Activated naive CD4-positive, alpha-beta T cell treated with Interleukin-2 at 50 U/mL for 16 hours (primary cell): Measurements from ENCODE around the gene LIMA1.
"Not testable (repeated sequence)": the region's sequence is repeated elsewhere in the genome, so short reads cannot be mapped to it uniquely, and the experiment has no call there.

Experiments used
- DNase-seq: peaks from one replicate; pipeline ENCODE4 v3.0.0-alpha.2; 2020

The LIMA1 gene

DNA sequence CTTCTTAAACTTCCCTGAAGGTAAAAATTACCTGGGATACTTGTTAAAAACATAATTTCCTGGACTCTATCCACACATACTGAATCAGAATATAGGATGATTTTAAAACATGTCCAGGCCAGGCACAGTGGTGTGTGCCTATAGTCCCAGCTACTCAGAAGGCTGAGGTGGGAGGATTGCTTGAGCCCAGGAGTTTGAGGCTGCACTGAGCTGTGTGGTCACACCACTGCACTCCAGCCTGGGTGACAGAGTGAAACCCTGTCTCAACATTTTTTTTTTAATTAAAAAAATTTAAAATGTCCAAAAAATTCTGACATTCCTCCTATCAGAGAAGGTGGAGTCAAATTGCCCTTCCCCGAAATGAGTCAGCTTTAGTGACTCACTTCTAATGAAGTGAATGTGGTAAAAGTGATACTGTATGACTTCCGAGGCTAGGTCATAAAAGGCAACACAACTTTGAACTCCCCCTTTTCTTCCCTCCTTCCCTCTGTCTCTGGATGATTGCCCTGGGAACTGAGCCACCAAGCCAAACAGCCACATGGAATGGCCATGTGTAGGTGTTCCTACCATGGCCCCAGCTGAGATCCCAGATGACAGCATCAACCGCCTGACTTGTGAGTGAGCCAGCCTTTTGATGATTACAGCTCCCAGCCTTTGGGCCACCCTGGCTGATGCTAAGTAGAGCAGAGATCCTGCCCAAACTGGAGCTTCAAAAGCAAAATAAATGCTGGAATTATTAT is 36.3 kb downstream of the LIMA1 start:
- DNase-seq = peak; percentile 37

DNA sequence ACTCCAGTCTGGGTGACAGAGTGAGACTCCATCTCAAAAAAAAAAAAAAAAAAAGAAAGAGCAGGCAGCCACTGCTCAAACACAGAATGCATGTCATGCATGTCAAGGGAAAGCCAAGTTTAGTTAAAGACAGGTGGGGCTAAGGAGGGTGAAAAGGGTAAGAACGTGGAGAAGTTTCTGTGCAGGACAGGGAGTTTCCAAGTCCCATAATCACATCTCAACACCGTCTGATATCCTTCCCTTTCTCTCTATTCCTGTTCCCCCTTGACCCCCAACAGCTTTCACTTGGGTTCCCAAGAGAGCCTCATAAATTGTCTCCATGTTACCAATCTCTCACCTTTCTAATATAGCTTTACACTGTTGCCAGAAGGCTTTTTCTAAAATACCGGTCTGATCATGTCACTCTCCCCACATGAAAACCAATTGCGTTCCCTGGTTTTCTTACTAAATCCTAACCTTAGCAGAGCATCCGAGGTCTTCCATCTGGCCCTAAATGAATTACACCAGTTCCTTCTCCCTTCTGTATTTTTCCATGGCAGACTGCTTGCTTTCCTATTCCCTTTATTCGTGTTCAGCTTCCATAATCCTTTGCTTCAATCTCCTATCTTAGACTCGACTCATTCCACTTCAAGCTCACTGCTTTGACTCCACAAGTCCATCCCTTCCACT is 37.0 kb downstream of the LIMA1 start:
- DNase-seq = no peak

GRCh38 chr12:50243507-50243906 is 39.8 kb downstream of the LIMA1 start:
- DNase-seq = no peak

DNA sequence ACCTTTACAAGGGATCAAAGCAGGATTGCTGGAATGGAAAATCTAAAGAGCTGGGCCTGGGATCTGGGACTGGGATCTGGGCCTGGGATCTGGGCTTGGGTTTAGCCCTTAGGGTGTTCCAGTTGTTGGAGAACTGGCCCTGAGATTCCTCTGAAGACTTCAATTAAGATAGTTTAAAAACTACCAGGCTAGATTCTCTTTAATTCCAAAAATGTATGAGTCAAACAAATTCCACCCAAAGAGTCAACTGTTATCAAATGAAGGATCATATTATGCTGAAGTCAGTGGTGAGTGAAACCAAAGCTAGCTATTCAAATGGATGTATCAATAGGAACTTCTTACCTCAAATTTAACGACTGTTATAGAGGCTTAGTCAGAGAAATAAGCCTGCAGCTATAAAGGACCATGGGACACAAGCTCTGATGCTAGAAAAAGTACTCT is 40.5 kb downstream of the LIMA1 start:
- DNase-seq = no peak

- no peak for DNase-seq
Measured at GRCh38 chr12:50241178-50241577, 42.1 kb downstream of the LIMA1 start.

DNA sequence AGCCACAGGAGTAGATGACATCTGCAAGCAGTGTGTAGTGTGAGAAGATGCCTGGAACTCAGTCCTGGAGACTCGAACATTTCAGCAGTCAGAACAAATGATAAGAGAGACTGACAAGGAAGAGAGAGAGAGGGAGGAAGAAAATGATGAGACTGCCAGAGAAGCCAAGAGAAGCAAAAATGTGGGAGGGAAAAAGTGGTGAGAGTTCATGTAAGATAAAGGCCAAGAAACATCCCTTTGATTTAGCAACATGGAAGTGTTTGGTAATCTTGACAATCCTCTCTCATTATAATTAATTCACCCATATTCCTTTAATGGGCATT is 42.6 kb downstream of the LIMA1 start:
- DNase-seq = no peak

DNA sequence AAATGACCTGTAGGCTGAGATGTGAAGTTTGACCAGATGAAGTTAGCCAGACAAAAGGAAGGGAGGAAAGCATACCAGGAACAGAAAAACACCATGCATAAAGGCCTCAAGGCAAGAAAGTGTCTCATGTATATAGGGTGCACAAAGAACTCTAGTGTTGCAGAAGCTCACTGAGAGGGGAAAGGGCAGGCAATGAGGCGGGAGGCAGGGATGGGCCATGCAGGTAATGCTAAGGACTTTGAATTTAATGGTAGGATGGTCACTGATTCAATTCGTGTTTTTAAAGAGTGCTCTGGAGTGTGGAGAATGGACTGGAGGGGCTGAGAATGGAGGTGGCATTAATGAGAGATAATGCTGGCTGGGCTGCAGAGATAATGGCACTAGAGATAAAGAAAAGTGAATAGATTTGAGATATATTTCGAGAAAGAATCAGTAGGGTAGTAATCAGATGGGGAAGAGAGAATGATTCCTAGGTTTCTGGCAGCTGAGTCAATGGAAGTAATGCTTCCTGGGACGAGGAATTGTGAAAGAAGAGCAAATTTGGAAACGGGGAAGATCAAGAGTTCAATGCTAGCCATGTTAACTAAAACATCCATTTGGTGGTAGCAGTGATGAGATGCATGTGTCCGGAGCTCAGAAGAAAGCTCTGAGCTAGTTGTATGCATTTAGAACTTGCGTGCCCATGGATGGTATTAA is 43.1 kb downstream of the LIMA1 start:
- DNase-seq = no peak

DNA sequence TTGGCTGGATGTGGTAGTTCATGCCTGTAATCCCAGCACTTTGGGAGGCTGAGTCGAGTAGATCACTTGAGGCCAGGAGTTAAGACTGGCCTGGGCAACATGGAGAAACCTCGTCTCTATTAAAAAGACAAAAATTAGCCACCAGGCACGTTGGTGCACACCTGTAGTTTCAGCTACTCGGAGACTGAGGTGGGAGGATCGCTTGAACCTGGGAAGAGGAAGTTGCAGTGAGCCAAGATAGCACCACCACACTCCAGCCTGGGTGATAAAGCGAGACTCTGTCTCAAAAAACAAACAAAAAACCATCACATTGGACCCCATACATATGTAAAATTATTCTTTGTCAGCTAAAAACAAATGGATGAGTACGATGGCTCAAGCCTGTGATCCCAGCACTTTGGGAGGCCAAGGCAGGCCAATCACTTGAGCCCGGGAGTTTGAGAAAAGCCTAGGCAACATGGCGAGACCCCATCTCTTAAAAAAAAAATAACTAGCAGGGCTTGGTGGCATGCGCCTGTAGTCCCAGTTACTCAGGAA is 43.9 kb downstream of the LIMA1 start:
- no peak for DNase-seq

DNA sequence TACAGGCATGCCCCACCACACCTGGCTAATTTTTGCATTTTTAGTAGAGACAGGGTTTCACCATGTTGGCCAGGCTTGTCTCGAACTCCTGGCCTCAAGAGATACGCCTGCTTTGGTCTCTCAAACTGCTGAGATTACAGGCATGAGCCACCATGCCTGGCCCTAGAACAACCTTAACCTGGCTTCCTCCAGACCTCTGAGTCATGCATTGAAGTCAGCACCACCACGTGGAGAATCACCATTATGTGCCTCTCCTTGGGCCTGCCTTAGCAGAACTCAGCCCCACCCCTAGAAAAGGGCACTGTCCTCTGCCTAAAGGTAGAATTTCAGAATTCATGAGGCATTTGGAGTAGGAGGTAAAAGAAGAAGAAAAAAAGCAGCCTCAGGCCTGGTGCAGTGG is 49.0 kb downstream of the LIMA1 start:
- no peak for DNase-seq

GRCh38 chr12:50232771-50233209 is 50.5 kb downstream of the LIMA1 start:
- no peak for DNase-seq

GRCh38 chr12:50232206-50232605 is 51.1 kb downstream of the LIMA1 start:
- DNase-seq = no peak

GRCh38 chr12:50231346-50231745 is 52.0 kb downstream of the LIMA1 start:
- no peak for DNase-seq

DNA sequence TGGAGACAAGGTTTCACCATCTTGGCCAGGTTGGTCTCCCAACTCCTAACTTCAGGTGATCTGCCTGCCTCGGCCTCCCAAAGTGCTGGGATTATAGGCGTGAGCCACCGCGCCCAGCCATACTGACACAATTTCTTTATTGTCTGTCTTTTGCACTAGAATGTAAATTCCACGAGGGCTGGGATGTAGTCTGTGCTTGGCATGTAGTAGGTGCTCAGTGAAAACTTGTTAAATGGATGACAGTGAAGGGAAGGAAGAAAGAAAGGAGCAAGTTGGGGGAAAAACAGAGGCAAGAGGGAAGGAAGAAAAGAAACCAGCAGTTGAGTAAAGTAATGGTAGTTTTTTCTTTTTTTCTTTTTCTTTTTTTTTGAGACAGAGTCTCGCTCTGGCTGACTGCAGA is 53.1 kb downstream of the LIMA1 start:
- no peak for DNase-seq

DNA sequence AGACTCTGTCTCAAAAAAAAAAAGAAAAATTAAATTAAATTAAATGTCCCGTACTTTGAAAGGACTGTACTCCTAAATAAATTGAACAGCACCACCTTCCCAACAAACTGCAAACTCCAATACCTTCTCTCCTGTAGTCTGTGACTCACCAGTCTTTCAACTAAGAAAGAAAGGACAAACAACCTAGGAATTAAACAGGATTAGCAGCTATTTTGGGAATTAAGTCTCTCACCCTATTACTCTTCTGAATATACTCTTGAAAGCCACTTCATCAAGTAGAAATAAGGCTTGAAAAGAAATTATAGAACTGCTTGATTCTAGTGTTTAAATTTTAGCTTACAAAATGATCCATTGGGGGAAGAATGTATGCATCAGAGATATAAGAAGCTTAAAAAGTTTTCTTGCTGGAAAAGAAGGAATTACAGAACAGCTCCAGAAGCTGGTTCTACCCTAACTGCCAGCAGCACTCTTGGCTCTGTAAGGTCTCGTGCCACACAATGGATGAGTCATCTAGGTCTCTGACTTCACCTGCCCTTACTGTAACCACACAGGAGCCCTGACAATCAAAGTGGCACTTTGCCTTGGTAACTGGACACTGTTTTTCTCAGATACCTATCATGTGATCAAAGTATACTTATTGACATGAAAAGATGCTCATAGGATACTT is 59.2 kb downstream of the LIMA1 start:
- peak; percentile 45 for DNase-seq

GRCh38 chr12:50222275-50222783 is 61.0 kb downstream of the LIMA1 start:
- peak; percentile 18 for DNase-seq

DNA sequence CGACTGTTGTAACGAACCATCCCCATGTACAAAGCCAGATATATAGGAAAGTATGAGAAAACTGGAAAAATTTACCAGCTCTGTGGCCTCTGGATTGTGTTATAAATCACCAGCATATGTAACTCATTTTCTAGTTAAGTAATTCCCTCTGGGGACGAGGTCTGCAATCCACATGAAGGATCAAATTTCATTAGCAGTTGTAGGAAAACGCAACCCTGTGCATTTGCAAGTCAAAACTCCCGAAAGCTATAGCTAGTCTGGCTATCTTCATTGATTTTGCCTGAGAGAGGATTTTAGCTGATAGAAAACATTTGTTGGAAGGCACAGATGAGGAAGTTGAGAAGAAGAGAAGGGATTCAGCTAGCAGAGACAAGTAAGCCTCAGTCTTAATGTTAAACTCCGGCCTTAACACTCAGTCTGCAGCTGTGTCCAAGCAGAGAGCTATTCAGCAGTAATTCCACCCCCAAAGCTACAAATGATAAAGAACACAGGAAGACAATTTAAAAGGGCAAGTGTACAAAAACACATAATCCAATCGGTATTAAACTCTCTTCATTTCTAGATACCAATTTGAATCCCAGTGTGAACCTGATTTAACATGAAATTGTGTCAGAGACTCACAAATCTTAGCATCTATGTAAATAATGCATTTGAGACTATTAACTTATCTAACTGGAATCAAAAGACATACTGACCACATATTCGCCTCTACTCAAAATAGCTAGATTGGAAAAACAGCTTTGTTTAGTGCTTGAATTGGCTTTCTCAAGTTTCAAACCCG is 61.9 kb downstream of the LIMA1 start:
- DNase-seq = no peak

DNA sequence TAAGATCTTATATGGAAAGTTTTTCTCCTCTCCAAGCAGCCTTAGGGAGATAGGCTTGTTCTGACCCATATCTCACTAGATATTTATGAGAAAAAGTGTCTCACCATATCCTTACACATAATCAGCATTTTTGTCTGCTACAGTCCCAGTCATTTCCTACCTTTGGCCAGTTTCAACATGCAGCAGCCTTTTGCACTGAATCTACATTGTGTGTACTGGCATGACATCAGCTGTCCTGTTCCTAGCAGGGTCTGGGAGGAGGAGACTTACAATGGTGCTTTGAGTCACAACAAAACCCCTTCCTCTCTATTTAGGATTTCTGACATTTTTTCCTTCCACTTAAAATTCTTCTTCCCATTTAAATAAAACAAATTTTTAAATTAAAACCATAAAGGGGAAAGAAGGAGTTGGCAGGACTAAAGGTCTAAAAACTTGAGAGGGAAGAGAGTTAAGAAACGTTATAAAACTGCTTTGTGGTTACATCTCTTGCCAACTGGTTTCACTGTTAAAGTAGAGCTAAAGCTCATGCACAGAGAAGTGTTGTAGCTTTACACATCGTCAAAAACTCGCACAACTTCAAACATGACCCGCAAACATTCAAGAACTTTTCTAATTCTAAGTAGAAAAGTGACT is 62.8 kb downstream of the LIMA1 start:
- DNase-seq = peak; percentile 44

GRCh38 chr12:50219544-50219943 is 63.8 kb downstream of the LIMA1 start:
- no peak for DNase-seq

DNA sequence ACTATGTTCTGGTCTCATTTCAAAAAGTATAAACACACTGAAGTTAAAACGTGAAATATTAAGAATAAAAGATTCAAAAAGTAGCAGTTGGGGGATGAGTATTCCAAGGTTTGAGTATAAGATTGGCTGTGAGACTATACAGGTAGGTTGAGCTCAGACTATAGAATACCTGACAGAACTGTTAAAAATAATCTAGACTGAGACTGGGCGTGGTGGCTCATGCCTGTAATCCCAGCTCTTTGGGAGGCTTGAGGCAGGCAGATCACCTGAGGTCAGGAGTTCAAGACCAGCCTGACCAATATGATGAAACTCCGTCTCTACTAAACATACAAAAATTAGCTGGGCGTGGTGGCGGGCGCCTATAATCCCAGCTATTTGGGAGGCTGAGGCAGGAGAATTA is 64.3 kb downstream of the LIMA1 start:
- DNase-seq = not testable (repeated sequence)

- DNase-seq = no peak
Measured at GRCh38 chr12:50218386-50218785, 64.9 kb downstream of the LIMA1 start.

GRCh38 chr12:50217202-50217601 is 66.1 kb downstream of the LIMA1 start:
- no peak for DNase-seq

GRCh38 chr12:50215033-50215432 is 68.3 kb downstream of the LIMA1 start:
- DNase-seq = no peak
